Left ventricle myocardium inferior (tissue), 1 donor: ENCODE results near the gene PDZRN3. TPM values are rescaled to one million over a fixed set of nuclear protein-coding genes. Genes with fewer than 3 reads are reported as not detected.

Source experiments
- DNase-seq: peaks from one replicate; pipeline ENCODE4 v3.0.0-alpha.2; 2020
- H3K27ac ChIP-seq: fragments of 200-600 bp; replicated peaks from 2 replicates; pipeline ENCODE4 v1.8.0; 2021
- H3K27me3 ChIP-seq: fragments of 200-600 bp; 2 replicates; pipeline ENCODE4 v1.8.0; 2021; ENCODE audit warnings: low read depth
- H3K36me3 ChIP-seq: fragments of 200-600 bp; 2 replicates; pipeline ENCODE4 v1.8.0; 2021
- H3K4me1 ChIP-seq: fragments of 200-600 bp; 2 replicates; pipeline ENCODE4 v1.8.0; 2021
- H3K4me3 ChIP-seq: fragments of 200-600 bp; 2 replicates; pipeline ENCODE4 v1.8.0; 2021; ENCODE audit warnings: mild to moderate bottlenecking, moderate library complexity
- H3K9me3 ChIP-seq: fragments of 200-600 bp; replicated peaks from 2 replicates; pipeline ENCODE4 v1.8.0; 2021
- CTCF ChIP-seq: fragments of 200-600 bp; IDR thresholded peaks from 2 replicates; pipeline ENCODE4 v1.8.0; 2021; ENCODE audit warnings: antibody characterized with exemption, mild to moderate bottlenecking, borderline replicate concordance
- intact Hi-C: fragments of 100-400 bp; cut with micrococcal nuclease; formaldehyde crosslinking; loops from one replicate; pipeline ENCODE4 v1.11.0; 2022
- total RNA-seq: library from RNA; stranded (reverse); fragmentation: NEBNext Ultra II Directional; extraction: Animal tissue kit (Norgen Biotek cat#: 25700); gene quantifications from one replicate; pipeline ENCODE4 v1.2.1, GENCODE V29; 2021
- donor health status: DM: no; HTN: yes; CAD: no; lungs with severe emphysema.

PDZRN3 gene
- total RNA-seq, 1 donor from 2014 or later = 114 TPM

- intact Hi-C loops = no loop called here
These were observed 145.9 kb downstream of the PDZRN3 start for GRCh38 chr3:73478858-73479257.

GRCh38 chr3:73475717-73476116 lies 149.0 kb downstream of the PDZRN3 start:
- H3K27ac ChIP-seq = no peak overlapping the region
- intact Hi-C loops = no loop called here
- no peaks in the 10 kb centered on the region for H3K27me3 ChIP-seq
- no peak overlapping the region for H3K4me3 ChIP-seq
- H3K4me1 ChIP-seq = peaks cover 46% of the 10 kb centered on the region
- no peak for TF ChIP-seq CTCF
- H3K36me3 ChIP-seq = no peaks in the 10 kb centered on the region
- H3K9me3 ChIP-seq = no peaks in the 10 kb centered on the region
- no peak for DNase-seq

More at GRCh38 chr3:73478858-73479257, 145.9 kb downstream of the PDZRN3 start:
- no peaks in the 10 kb centered on the region for H3K27me3 ChIP-seq
- TF ChIP-seq CTCF = no peak
- no peaks in the 10 kb centered on the region for H3K9me3 ChIP-seq
- no peak for DNase-seq
- no peaks in the 10 kb centered on the region for H3K36me3 ChIP-seq
- H3K27ac ChIP-seq = no peak overlapping the region
- H3K4me3 ChIP-seq = no peak overlapping the region
- H3K4me1 ChIP-seq = peaks cover 46% of the 10 kb centered on the region

GRCh38 chr3:73475175-73475574 lies 149.6 kb downstream of the PDZRN3 start:
- no peaks in the 10 kb centered on the region for H3K9me3 ChIP-seq
- no peak for TF ChIP-seq CTCF
- no peak for DNase-seq
- H3K4me3 ChIP-seq = no peak overlapping the region
- H3K36me3 ChIP-seq = no peaks in the 10 kb centered on the region
- H3K27me3 ChIP-seq = no peaks in the 10 kb centered on the region
- H3K27ac ChIP-seq = no peak overlapping the region
- H3K4me1 ChIP-seq = peaks cover 46% of the 10 kb centered on the region
- intact Hi-C loops = no loop called here

GRCh38 chr3:73474619-73475018 lies 150.1 kb downstream of the PDZRN3 start:
- no peak for TF ChIP-seq CTCF
- Histone ChIP-seq H3K4me3 (no peak overlapping the region), H3K9me3 (no peaks in the 10 kb centered on the region), H3K4me1 (peaks cover 47% of the 10 kb centered on the region), H3K27ac (no peak overlapping the region), H3K27me3 (no peaks in the 10 kb centered on the region), H3K36me3 (no peaks in the 10 kb centered on the region)
- DNase-seq = no peak
- intact Hi-C loops = no loop called here

GRCh38 chr3:73473898-73474416 lies 150.8 kb downstream of the PDZRN3 start:
- no peaks in the 10 kb centered on the region for H3K36me3 ChIP-seq
- no peaks in the 10 kb centered on the region for H3K9me3 ChIP-seq
- peaks cover 49% of the 10 kb centered on the region for H3K4me1 ChIP-seq
- no peak overlapping the region for H3K27ac ChIP-seq
- no peak overlapping the region for H3K4me3 ChIP-seq
- intact Hi-C loops = no loop called here
- TF ChIP-seq CTCF = no peak
- DNase-seq = no peak
- H3K27me3 ChIP-seq = no peaks in the 10 kb centered on the region
